RKO (cell line): Measurements from ENCODE around the gene STAP2.

Experiments
- DNase-seq: peaks from one replicate; pipeline ENCODE4 v3.0.0-alpha.2; 2016; ENCODE audit warnings: low spot score

STAP2 gene, protein sequence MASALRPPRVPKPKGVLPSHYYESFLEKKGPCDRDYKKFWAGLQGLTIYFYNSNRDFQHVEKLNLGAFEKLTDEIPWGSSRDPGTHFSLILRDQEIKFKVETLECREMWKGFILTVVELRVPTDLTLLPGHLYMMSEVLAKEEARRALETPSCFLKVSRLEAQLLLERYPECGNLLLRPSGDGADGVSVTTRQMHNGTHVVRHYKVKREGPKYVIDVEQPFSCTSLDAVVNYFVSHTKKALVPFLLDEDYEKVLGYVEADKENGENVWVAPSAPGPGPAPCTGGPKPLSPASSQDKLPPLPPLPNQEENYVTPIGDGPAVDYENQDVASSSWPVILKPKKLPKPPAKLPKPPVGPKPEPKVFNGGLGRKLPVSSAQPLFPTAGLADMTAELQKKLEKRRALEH

DNA sequence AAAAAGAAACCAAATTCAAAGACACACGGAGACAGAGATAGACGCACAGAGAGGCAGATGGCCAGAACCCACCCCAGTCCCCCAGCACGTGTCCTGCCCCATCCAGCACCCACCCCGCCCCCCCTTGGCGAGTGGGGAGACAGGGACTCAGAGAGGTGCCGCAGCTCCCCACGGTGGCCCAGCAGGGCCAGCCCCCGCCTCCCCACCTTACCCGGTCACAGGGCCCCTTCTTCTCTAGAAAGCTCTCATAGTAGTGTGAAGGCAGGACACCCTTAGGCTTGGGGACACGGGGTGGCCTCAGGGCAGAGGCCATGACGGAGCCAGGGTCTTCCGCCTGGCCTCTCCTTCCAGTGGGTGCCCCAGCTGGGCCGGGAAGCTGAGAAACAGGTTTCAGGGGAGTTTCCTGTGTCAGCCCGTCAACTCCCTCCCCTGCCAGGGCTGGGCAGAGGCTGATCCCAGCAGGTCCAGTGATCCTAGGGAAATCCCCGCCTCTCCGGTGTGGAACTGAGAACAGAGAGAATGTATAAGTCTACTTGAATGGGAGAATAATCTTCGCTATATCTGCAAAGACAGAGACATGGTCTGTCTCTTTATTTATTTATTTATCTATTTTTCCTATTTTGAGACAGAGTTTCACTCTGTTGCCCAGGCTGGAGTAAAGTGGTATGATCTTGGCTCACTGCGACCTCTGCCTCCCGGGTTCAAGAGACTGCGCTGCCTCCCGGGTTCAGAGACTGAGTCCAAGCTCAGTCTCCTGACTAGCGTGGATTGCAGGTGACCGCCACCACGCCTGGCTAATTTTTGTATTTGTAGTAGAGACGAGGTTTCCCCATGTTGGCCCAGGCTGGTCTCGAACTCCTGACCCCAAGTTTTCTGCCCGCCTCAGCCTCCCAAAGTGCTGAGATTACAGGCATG is at the start of gene STAP2:
Gene STAP2, minus strand, starts transcription at position 387 of the 915 bp plus-strand sequence. Its CDS starts 74 bp downstream, at position 313.
- no peak for DNase-seq

DNA sequence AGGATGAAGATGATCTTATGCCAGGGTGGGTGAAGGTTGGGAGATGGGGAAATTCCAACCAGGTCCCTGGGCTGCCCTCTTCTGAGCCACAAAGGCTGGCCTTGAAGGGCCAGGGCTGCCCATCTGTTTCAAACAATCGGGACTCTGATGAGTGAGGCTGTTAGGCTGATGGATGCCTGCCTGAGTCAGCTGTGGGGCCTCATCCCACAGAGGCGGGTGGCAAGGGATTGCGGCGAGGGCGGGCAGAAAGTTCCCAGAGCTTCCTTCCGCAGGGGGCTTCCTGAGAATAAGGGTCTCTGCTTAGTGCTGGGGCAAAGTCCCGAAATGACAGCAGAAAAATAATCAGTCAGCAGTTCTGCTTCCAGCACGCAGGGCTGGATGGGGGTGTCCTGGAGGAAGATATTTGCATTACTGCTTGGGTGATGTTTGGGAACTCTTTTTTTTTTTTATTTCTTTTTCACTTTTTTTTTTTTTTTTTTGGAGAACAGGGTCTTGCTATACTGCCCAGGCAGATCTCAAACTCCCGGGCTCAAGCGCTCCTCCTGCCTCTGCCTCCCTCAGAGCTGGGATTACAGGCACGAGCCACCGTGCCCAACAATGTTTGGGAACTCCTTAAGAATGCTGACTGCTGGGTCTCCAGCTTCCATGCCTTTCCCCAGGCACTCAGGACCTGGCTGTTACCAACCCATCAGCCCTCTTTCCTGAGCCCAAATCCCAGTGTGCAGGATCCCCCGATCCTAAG is 47.6 kb upstream of the STAP2 start:
- no peak for DNase-seq

DNA sequence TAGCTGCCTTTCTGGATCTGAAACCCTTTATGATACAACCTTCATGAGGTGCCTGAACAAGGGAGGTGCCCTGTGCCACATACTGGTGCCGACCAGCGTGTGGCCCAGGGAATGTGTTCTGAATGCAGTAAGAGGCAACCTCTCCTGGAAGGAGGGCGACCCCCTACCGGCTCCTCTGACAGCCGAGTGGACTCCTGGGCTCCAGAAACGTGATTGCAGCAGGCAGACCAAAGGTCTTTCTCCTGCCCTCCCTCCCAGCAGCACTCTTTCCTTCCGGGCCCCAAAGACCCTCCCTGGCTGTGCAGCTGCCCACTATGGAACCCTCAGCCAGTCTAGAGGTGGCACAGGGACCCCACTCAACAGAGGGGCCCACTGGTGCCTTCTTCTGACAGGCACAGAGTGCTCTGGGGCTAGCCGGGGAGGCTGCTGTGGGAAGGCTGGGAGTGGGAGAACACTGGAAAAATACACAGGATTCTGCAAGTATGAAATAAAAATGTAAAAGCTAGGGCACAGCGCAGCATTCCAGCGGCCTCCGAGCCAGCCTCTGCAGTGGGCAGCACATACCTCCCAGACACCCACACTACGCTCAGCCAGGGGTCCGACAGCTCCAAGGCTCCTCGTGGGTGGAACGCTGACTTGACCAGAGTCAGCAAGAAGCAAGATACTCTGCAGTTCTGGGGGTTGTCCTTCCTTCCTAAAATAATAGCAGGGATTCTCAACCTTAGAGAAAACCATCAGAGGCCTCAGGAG is 46.8 kb upstream of the STAP2 start:
- no peak for DNase-seq

DNA sequence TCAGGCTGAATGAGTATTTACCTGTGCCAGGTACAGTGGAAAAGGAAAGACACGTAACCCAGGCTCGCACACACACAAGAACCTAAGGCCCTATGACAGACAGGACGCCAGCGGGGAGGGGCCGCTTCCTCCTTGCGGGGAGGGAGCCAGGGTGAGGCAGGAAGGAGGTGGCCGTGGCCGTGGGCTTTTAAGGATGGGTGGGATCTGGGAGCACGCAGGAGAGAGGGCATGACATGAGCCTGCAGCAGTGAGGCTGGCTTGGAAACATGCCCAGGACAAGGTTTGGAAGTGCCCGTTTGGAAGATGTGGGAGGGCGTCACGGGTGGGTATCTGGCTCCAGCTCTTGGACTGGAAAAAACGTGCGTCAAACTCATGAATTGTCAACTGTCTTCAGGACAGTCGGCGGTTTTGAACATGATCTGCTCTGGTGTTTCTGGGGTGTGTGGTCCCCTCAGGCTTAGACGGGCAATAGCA is 41.7 kb upstream of the STAP2 start:
- DNase-seq: no peak

DNA sequence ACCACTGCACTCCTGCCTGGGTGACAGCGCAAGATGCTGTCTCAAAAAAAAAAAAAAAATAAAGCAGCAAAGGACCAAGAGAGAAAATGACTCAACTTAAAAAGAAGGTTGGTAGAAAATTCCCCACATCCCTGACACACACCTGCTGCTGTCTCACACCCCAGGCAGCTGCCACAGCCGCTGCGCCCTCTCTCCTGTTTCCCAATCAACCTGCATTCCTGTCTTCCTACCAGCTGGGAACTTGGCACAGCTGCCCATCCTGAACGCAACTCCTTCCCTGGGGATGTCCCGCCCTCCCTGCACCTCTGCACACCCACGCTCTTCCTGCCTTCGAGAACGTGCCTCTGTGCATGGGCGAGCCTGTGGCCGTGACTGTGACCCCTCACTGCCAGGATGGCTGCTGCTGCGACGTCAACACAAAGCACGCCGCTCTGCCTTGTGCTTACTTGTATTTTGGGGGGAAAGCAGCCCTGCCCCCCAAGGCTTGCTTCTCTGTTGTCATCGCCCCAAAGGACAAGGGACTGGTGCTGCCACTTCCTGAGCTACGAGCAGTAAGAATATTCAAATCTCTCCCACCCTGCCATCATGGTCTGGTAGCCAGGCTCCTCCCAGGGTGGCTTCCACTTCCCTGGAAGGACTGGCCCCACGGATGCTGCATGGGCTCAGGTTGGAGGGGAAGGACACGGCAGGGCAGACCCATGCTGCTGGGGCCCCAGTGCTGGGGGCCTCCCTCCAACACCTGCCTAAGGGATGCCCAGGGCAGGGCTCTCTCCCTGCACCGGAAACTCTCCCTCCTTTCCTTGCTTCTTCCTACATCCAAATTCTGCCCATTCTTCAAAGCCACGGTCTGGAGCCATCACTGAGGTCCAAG is 41.0 kb upstream of the STAP2 start:
- DNase-seq: no peak

DNA sequence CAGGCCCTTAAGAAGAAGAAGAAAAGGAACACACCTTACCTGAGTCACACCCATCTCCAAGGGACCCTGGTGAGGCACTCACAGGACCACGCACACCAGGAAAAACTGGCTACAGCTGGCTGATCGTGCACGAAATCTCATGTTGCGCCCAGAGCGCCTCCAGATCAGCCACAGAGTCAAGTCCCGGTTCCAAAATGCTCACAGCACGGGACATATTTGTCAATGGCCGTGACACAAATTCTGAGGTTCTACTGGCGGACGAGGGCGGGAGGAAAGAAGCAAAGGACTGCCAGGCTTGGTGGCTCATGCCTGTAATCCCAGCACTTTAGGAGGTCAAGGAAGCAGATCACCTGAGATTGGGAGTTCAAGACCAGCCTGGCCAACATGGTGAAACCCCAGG is 40.3 kb upstream of the STAP2 start:
- DNase-seq: no peak

DNA sequence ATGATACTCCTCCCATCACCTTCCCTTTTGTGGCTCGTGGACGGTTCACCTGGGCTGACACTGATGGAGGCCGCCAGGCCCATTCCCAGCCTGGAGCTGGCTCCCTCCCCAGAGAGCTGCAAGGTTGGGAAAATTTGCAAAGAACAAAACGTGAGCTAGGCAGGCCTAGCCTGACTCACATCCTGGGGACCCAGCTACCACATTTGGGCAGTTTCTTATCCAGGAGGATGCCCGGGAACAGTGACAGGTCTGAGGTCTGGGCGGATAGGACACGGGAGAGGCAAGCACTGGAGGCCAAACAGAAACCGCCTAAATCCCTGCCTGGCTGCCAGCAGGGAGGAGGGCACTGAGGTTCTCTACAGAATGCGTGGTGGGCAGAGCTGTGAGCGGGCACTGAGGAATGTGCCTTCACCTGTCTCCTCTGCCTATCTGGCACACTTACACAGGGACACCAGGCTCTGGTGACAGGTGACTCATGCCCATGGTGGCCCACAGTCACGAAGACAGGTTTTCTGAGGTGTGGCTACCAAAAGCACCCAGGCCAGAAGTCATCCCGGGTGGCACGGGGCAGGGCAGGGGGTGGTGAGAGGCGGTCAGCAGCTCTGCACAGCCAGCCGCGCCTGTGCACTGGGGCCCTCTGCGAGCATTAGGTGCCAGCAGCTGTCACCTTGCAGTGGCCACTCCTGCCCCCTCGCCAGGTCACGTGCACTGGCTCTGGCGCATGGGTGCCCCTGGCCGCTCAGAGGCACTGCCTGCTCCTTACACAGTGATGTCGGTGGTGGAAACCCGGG is 38.6 kb upstream of the STAP2 start:
- DNase-seq: no peak

DNA sequence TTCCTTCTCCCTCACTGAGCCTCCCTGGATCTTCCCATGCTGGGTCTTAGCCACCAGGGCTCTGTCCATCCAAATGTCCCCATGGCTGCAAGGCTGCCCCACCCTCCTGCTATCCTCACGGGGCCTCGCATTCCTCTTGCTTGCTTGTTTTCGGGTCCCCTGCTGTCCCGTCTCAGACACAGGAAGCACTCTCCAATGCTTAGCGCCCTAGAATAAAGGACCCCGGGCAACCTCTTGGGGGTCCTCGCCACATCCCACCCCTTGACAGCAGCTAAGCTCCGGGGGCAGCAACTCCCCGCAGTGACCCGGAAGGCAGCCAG is 38.0 kb upstream of the STAP2 start:
- DNase-seq: no peak

DNA sequence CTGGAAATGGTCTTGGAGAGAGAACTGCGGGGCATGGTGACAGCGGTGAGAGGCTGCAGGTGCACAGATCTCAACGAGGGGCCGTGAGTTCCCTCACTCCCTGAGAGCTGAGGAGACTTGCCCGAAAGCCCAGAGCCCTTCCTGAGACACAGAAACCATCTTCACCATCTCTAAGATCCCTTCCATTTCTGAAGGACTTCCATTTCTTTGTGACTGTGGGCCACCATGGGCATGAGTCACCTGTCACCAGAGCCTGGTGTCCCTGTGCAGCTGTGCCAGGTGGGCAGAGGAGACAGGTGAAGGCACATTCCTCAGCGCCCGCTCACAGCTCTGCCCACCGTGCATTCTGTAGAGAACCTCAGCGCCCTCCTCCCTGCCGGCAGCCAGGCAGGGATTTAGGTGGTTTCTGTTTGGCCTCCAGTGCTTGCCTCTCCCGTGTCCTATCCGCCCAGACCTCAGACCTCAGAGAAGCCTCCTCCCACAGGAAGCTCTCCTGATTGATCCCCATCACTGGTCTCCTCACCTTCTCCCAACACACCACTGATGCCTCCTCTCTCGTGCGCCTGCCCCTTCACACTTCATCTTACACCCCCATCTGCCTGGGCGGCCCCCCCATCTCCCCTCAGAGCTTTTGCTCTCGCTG is 37.5 kb upstream of the STAP2 start:
- DNase-seq: no peak

DNA sequence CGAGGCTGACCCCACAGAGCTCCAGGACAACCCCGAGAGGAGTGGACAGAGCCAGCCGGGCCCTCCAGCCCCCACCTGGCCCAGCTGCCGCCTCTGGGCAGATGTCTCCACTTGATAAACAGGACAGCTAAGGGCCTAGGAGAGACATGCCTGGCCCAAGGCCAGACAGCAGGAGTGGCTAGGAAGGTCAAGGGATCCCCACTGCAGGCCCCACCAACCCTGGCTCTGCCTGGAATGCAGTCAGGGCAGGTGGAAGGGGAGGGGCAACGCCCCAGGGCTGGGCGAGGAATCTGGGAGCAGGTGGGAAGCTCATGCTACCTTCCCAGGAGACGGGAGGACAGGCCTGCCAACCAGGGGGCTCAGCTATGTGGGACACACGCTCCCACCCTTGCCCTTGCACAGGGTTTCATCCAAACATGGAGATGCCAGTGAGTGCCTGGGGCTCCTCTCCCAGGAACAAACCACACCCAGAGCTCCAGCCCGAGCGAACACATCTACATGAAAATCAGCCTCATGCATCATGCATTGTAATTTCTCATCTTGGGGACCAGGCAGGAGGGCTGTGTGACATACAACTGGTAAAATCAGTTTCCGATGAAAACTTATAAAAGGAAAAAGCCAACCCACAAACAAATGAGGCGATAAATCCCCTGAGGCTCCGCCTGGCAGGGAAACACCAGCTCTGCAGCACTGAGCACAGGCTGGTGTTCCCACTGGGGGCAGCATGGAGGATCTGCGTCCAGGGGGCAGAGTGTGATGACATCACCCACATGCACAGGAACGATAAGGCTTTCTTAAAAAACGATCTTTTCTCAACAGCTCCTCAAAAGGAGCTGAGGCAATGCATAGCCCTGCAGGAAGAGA is 36.8 kb upstream of the STAP2 start:
- DNase-seq: no peak

DNA sequence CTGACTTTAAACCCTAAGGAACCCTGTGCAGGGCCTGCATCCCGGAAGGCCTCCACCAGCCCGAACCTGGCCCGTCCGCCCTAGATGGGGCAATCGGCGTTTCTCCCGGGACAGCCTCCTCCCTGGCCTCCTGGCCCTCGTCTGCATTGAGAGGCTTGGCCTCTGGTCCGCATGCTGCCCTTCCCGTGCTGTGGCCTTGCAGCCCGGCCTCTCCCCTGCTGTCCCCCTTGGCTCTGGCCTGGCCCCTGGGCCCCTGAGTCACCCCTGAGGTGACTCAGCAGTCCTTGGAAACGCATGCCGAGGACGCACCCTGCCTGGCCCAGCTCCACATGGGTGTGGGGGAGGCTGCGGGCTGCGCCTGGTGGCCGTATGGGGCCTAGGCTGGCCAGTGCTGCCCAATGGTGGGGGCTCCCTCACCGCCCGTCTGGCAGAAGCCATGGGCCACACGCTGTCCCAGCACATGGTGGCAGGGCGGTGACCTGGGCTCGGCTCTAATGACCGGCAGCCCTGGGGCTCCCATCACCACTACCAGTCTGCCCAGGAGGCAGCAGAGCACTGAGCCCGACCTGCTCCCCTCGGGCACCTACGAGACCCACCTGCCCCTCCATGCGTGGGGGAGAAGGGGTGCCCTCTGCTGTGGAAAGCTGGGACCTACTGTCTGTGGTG is 36.0 kb upstream of the STAP2 start:
- DNase-seq: peak; percentile 83

DNA sequence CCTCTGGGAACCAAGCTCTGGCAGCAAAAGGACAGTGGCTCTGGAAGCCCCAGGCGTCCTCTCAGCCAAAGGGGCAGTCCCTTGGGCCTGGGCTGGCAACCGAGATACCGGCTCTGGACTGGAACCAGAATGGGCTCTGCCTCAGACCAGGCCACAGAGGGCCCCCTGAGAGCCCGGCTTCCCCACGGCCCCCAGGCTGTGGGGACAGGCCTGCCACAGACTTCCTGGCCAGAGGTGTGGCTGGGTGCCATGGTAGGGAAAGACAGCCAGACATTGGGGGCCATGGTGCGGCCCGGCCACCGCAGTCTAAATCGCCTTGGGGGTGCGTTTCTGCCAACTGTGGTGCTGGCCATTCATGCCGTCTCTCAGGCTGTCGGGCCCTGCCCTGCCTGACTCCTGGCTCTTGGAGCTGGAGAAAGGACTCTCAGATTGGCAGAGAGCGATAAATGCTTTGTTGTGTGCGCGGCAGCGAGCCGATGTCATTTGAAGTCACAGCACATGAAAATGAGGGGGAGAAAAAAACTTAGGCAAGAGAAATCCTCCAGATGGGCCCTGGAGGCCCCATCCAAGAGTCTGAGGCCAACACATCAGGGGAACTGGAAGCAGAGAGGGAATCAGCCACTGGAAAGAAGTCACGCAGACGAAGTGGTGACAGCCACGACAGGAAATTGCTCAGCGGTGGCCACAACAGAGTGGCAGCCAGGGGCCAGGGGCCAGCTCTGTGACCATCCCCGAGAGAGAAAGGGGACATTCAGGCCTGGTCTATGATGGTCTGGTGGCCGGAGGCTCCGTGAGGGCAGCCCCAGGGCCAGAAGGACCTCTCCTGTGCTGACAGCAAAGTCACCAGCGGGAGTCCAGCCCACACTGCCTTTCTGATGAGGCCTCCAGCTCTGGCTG is 35.2 kb upstream of the STAP2 start:
- DNase-seq: no peak

DNA sequence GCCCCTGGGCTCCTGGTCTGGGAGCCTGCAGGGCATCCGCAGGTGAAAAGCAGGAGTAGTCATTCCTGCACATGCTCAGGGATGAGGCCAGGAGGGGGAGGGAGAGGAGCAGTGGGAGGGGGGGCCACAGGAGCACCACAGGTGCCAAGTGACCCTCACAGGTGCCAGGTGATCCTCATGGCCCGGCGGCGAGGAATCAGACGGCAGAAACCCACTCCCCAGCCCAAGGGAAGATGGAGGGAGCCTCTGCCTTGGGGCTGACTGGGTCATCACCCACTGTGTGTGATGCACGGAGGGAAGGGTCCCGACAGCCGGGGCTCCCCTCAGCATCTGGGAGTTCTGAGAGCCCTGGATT is 34.4 kb upstream of the STAP2 start:
- no peak for DNase-seq

DNA sequence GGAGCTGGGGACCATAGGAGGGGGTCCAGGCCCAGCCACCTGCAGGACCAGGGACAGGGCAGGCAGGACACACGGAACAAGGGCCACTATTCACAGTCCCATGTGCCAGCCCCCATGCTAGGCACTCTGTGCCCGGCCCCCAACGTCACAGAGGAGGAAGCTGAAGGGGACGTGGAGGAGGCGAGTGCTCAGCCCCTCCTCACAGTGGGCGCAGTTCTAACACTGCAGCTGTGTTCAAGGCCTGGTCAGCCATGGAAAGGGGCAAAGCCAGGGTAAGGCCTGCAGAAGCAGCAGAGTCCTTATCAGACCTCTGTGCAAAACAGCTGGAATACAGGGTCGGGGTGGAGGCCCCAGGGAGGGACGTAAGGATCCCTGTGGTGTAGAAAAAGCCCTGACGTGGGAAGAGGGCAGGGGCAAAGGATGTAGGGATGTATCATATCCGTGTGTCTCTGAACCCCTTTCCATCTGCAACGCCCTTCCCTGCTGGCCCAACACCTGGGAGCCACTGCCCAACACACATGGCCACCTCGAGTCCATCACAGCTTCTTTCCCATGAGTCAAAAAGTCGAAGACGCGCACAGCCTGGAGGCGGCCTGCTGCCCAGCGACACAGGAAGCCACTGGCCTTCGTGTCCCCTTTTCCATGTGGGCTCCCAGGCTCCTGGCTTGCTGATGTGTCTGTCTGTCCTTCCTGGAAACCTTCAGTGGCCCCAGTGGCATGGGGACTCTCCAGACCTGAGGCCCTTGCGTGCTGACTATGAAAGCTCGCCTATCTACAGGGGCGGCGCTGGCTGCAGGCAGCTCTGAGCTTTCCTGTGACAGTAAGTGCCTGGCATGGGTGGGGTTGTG is 33.8 kb upstream of the STAP2 start:
- DNase-seq: no peak

DNA sequence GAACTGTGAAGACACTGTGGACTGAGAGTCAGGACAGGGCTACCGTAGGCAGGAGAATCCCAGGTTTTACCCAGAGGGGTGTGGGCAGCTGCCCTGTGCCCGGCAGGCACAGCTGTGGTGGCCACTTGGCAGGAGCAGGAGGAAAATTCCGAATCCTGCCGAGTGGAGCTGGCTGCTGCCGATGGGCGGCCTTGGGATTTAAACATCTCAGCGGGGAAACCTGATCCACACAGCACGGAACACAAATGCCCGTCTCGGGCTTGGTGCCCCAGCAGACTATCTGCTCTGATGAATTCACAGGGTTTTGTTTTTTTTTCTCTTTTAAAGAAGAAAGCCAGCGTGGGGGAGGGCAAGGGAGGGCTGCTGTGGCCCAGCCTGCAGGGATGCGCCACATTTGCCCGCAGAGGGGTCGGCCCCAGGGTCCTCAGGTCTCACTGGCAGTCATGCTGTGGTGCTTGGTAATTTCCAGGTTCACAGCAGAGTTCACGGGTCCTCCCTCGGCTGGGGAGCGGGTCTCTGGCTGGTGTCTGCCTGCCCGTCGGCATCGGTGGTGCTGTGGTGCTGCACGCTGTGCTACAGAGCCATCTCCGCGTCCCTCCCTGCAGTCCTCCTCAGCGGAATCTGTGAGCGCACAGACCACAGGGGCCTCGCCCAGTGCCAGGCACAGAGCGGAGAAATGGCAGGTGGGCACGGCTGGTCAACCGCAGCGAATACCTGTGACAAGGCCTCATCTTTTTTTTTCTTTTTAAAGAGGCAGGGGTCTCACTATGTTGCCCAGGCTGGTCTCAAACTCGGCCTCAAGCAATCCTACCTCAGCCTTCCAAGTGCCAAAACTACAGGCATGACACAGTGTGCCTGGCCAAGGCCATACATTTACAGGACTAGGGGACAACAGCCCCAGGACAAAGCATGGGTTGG is 32.9 kb upstream of the STAP2 start:
- no peak for DNase-seq
